HL-60/S4 (cell line): Measurements from ENCODE around the gene KIF14.
"Not testable (repeated sequence)": the region's sequence is repeated elsewhere in the genome, so short reads cannot be mapped to it uniquely, and the experiment has no call there.

ENCODE experiments used
- in situ Hi-C: fragments of 300-500 bp; cut with MboI; formaldehyde crosslinking; loops from 2 replicates; pipeline ENCODE4 v1.14.3; 2022; ENCODE audit warnings: low sequenced_read_pairs

KIF14 gene

GRCh38 chr1:200634261-200635122 is 13.9 kb upstream of the KIF14 start:
- in situ Hi-C loops = no loop called here

DNA sequence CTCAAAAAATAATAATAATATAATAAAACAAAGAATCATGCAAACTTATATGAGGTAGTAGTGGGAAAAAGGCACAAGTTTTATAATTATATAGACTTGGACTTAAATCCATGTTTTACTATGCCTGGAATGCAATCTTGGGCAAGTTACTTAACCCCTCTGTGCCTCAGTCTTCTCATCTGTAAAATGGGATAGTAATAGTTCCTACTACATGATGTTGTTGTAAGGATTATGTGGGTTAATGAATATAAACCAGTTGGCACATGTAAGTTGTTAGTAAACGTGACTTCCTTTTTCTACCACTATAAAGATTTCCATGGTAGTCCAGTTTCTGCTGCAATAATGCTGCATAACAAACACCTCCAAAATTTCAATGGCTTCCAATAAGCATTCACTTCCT is 10.8 kb upstream of the KIF14 start:
- in situ Hi-C loops = no loop called here

DNA sequence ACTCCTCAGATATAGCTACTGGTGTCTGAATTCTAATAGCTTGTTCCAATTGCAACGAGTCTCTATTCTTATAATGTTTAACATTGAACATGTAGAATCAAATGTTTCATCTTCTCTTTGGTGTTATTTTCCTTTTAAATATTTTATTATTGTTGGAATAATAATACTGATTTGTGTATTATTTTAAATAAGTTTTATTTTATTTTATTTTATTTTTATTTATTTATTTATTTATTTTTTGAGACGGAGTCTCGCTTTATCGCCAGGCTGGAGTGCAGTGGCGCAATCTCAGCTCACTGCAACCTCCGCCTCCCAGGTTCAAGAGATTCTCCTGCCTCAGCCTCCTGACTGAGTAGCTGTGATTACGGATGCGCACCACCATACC is 10.0 kb upstream of the KIF14 start:
- in situ Hi-C loops = not testable (repeated sequence)

- in situ Hi-C loops = loop anchor here (10.0 kb wide), 2 partner anchors 175 to 415 kb away; no protein-coding TSS in a partner anchor
Measured at GRCh38 chr1:200629876-200630514, 9.4 kb upstream of the KIF14 start.

DNA sequence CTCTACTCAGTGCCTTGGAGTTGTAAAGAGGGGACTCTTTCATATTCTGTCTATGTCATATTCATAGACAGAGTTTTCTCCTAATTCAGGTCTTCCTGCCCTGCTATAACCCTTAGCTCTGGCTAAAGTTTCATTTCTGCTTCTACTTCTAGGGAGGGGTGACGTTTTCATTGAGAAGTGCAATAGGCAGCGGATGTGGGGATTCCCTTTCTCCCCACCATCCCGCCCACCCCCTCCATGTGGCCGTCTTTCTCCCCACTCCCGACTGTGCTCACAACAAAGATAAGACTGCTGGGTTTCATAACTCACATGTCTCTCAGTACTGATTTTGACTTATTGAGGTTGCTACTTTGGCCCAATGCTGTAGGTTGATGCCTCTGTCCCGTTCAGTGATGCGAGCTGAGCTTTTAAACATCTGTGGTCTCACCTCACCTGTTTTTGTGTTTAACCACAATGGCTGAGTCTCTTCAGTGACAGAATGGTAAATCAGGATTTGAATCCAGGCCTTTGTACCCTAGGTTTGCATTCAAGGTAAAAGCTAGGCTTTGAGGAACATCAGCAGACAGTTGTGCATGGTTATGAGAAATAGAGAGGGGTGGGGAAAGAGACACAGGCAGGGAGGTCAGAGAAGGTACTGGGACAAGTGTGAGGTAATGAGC is 7.8 kb upstream of the KIF14 start:
- in situ Hi-C loops = loop anchor here (10.0 kb wide), 2 partner anchors 176 to 416 kb away; no protein-coding TSS in a partner anchor

- in situ Hi-C loops = loop anchor here (10.0 kb wide), 2 partner anchors 177 to 417 kb away; no protein-coding TSS in a partner anchor
Measured at GRCh38 chr1:200627575-200628222, 7.1 kb upstream of the KIF14 start.

- in situ Hi-C loops = loop anchor here (10.0 kb wide), 2 partner anchors 178 to 418 kb away; no protein-coding TSS in a partner anchor
Measured at GRCh38 chr1:200626853-200627534, 6.4 kb upstream of the KIF14 start.

GRCh38 chr1:200625381-200625824 is 4.9 kb upstream of the KIF14 start:
- in situ Hi-C loops = loop anchor here (10.0 kb wide), 2 partner anchors 179 to 419 kb away; no protein-coding TSS in a partner anchor

DNA sequence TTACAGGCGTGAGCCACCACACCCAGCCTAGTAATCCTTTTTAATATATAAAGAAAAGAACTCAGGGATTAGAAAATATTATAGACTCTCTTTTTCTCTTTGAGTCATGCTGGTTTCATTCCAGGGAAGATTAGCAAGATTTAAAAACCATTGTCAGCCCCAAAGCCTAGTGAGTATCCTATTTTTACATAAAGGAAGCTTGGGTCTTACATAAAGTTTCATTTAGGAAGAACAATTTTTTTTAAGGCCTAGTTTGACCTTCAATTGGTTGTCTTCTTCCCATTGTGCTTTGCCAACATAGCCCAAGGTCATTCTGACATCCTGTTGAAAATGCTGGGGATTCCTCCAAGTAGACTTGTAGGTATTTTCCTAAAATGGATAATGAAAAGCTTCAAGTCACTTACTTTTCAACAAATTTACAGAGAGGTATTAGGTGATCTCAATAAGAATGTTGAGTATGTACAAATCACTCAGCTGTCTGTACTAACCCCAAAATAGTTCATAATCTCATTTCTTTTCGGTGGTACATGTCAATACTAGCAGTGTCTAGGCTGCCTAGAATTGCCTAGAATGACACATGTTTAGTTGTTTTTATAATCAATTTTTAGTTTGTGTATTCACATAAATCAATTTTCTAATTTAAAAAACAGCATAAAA is 4.3 kb upstream of the KIF14 start:
- in situ Hi-C loops = loop anchor here (10.0 kb wide), 2 partner anchors 180 to 420 kb away; no protein-coding TSS in a partner anchor

DNA sequence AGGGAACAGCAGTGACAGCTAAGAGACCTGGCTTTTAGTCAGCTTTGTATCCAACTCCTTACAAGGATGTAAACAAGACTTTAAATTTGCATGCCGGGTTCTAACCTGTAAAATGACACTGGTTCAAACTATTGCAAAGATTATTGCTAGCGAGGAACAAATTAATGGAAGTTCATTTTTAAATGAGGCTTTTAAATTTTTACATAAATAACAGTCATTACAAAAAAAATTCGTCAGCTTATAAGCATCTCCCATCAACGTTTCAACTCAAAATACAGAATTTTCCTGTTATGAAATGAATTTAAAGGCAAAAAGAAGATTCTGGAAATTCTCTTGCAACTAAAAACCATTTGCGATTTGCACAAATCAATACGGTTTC is 668 bp downstream of the KIF14 start:
- in situ Hi-C loops = loop anchor here (10.0 kb wide), 2 partner anchors 185 to 425 kb away; no protein-coding TSS in a partner anchor

- in situ Hi-C loops = no loop called here
Measured at GRCh38 chr1:200610846-200611245, 9.7 kb downstream of the KIF14 start.

DNA sequence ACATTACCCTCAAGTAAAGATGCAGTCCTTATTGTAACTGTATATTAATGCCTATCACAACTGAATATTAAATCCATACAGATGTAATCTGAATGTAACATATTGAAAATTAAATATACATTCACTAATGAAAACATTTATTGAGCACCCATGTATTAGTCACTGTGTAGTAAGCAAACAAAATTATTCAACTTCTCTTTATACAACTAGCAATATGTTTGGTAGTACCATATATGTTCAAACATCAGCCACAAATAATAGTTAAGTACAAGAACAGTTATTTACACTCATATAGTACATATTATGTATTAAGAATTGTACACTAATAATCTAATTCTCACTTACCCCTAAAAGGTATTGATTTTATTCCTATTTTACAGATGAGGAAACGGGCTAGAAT is 17.9 kb downstream of the KIF14 start:
- in situ Hi-C loops = no loop called here

- in situ Hi-C loops = no loop called here
Measured at GRCh38 chr1:200590001-200590400, 30.6 kb downstream of the KIF14 start.

- in situ Hi-C loops = no loop called here
Measured at GRCh38 chr1:200588698-200589097, 31.9 kb downstream of the KIF14 start.

DNA sequence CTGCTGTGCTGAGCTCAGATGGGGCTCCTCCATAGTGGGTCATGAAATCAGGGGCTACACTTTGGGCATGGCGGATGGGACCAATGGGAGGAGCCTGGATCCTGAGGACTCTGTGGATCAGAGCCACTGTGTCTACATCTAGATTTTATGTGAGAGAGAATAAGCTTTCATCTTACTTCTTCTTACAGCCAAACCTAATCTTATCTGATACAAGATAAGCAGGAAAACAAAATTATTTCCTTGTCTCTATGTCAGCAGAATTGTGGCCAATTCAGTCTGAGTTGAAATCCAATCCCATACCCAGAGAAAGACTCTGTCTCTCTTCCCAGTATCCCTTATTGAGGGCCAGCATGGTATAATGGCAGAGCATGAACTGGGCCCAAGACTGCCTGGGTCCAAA is 56.2 kb downstream of the KIF14 start:
- in situ Hi-C loops = no loop called here

- in situ Hi-C loops = no loop called here
Measured at GRCh38 chr1:200561856-200562214, 58.7 kb downstream of the KIF14 start.

GRCh38 chr1:200558866-200559459 is 61.6 kb downstream of the KIF14 start:
- in situ Hi-C loops = no loop called here

DNA sequence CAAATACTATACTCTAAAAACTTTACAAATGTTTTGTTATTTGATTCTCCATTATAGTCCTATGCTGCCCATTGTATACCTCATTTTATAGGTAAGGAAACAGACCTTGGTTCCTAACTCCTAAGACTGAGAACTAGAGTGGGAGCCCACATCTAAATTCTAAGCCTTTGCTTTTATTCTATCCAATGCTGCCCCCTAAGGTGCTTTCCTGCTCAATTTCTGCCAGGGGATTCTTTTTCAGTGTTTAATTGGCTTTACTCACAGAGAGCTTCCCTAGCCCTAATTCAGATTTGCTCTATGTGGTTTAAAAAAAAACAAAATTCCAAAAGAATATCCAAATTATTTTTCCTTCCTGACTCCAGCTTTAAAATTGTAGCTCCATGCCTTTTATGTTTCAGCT is 64.5 kb downstream of the KIF14 start:
- in situ Hi-C loops = no loop called here

GRCh38 chr1:200552737-200553136 is 67.8 kb downstream of the KIF14 start:
- in situ Hi-C loops = not testable (repeated sequence)
